CD4-positive, alpha-beta memory T cell (primary cell): ENCODE data around the gene MAN2A2. TPM values are rescaled to one million over a fixed set of nuclear protein-coding genes. Genes with fewer than 3 reads are reported as not detected.
A peak's percentile ranks its signal among the peaks of the same experiment; 100 is the strongest.

Experiments
- CTCF ChIA-PET: fragments of 350-600 bp; sonication (Branson Sonifier 250); formaldehyde crosslinking; loops from one replicate; lab custom pipeline; 2021; ENCODE audit warnings: inconsistent platforms; ENCODE audit not compliant: partially characterized antibody; lab: Charles Lee
- POLR2A ChIA-PET: fragments of 350-600 bp; sonication (Branson Sonifier 250); formaldehyde crosslinking; loops from one replicate; lab custom pipeline; 2021; ENCODE audit not compliant: partially characterized antibody; lab: Charles Lee
- DNase-seq, 5 donors: peaks; one replicate each; pipeline versions ENCODE4 v3.0.0 to v3.0.0-alpha.2; 2020 to 2022; ENCODE audit warnings: mixed read lengths in 1 of 5
- H3K27ac ChIP-seq: one replicate; pipeline ENCODE4 v1.7.0; 2013; ENCODE audit warnings: low read depth, low read length
- H3K27me3 ChIP-seq: 2 replicates; pipeline ENCODE4 v1.7.0; 2013; ENCODE audit warnings: mild to moderate bottlenecking, low read length, moderate library complexity; ENCODE audit not compliant: insufficient read depth
- H3K36me3 ChIP-seq: 2 replicates; pipeline ENCODE4 v1.7.0; 2013; ENCODE audit warnings: mild to moderate bottlenecking, low read length, moderate library complexity; ENCODE audit not compliant: insufficient read depth
- H3K4me1 ChIP-seq: 2 replicates; pipeline ENCODE4 v1.7.0; 2013; ENCODE audit warnings: mild to moderate bottlenecking, low read length, moderate library complexity; ENCODE audit not compliant: insufficient read depth
- H3K4me3 ChIP-seq, 2 donors: one replicate each; pipeline ENCODE4 v1.7.0; 2013; ENCODE audit warnings: low read length in 2 of 2, mild to moderate bottlenecking in 1 of 2
- H3K9me3 ChIP-seq, 2 donors: one replicate each; pipeline ENCODE4 v1.7.0; 2013; ENCODE audit warnings: low read length in 2 of 2, control low read depth in 1 of 2; ENCODE audit not compliant: control insufficient read depth in 1 of 2
- H3K27ac Mint-ChIP-seq, 7 donors: one replicate each; pipeline ENCODE4 v1.8.0; 2020 to 2021; ENCODE audit warnings: mixed read lengths in 7 of 7, mild to moderate bottlenecking in 6 of 7, inconsistent platforms in 3 of 7, moderate library complexity in 3 of 7
- H3K27me3 Mint-ChIP-seq, 2 donors: one replicate each; pipeline ENCODE4 v1.8.0; 2020 to 2021; ENCODE audit warnings: mixed read lengths in 2 of 2
- H3K36me3 Mint-ChIP-seq, 2 donors: one replicate each; pipeline ENCODE4 v1.8.0; 2020 to 2021; ENCODE audit warnings: mixed read lengths in 2 of 2, inconsistent platforms in 1 of 2, mild to moderate bottlenecking in 1 of 2
- H3K4me1 Mint-ChIP-seq, 4 donors: one replicate each; pipeline ENCODE4 v1.8.0; 2020 to 2021; ENCODE audit warnings: mixed read lengths in 4 of 4, mild to moderate bottlenecking in 1 of 4
- H3K4me3 Mint-ChIP-seq, 8 donors: one replicate each; pipeline ENCODE4 v1.8.0; 2020 to 2021; ENCODE audit warnings: mixed read lengths in 8 of 8, mild to moderate bottlenecking in 7 of 8, moderate library complexity in 6 of 8, inconsistent platforms in 3 of 8
- H3K9me3 Mint-ChIP-seq, 8 donors: one replicate each; pipeline ENCODE4 v1.8.0; 2020 to 2021; ENCODE audit warnings: mixed read lengths in 8 of 8, mild to moderate bottlenecking in 5 of 8, inconsistent platforms in 3 of 8, moderate library complexity in 1 of 8
- intact Hi-C: fragments of 100-400 bp; cut with micrococcal nuclease; formaldehyde crosslinking; loops from one replicate; pipeline ENCODE4 v1.15.1; 2023
- polyA plus RNA-seq, 2 donors: library from polyadenylated mRNA; unstranded; fragments of 300-500 nt; fragmentation: Illumina TruSeq; gene quantifications; one replicate each; pipeline ENCODE4 v1.2.3, GENCODE V29; 2021
- total RNA-seq, 2 experiments: library from RNA; stranded (reverse); gene quantifications; one replicate each; pipeline ENCODE4 v1.2.3, GENCODE V29; 2021

Gene MAN2A2
- total and polyA plus RNA-seq, 4 experiments from 2014 or later = 1.3 to 126 (median 67.4) TPM

DNA sequence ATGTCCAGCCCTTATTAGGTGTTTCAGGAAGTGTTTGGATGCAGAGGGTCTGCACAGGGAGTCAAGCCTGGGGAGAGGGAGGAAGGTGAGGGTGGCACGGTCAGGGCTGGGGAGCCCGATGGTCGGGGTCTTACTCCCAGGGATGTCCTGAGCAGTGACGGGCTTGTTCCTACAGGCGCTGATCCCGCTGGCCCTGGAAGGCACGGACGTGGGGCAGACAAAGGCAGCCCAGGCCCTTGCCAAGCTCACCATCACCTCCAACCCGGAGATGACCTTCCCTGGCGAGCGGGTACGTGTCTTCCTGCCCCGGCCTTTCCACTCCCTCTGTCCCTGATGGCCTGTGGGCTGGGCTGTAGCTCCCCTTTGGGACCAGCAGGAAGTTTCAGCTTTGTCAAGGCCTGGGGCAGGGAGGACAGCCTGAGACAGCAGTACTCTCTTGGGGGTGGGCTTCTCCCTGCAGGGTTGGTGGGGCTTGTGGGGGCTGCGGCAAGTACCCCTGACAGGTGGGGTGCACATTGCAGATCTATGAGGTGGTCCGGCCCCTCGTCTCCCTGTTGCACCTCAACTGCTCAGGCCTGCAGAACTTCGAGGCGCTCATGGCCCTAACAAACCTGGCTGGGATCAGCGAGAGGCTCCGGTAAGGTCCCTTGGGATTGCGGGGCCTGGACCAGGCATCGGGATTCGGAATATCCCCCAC lies 47.0 kb downstream of the MAN2A2 start:
- H3K9me3 ChIP-seq = no peaks in the 10 kb centered on the region
- H3K27me3 Mint-ChIP-seq = no peaks in the 10 kb centered on the region
- H3K27me3 ChIP-seq = no peaks in the 10 kb centered on the region
- H3K4me1 Mint-ChIP-seq = peaks cover 3 to 16% (median 6%) of the 10 kb centered on the region in 4 donors
- H3K36me3 ChIP-seq = peaks cover 49% of the 10 kb centered on the region
- peaks cover 0 to 3% (median 0%) of the 10 kb centered on the region in 8 donors for H3K9me3 Mint-ChIP-seq
- intact Hi-C loops = no loop called here
- POLR2A ChIA-PET = interaction anchor here (0.9 to 7.8 kb wide), 3 partner anchors 8 to 17 kb away, joined by 3 to 130 read pairs (median 6); partner anchors contain the start of genes HDDC3 and UNC45A
- CTCF ChIA-PET = interaction anchor here (0.7 to 9.4 kb wide), 3 partner anchors 18 to 100 kb away, joined by 3 to 112 read pairs (median 5); partner anchors contain the start of genes HDDC3 and UNC45A
- peaks cover 17 to 65% of the 10 kb centered on the region in 2 donors for H3K36me3 Mint-ChIP-seq
- H3K27ac ChIP-seq = no peak overlapping the region
- H3K4me3 Mint-ChIP-seq = no peak overlapping the region
- DNase-seq = no peak
- peaks cover under 1% of the 10 kb centered on the region for H3K4me1 ChIP-seq
- no peak overlapping the region for H3K27ac Mint-ChIP-seq
- H3K4me3 ChIP-seq = no peak overlapping the region

DNA sequence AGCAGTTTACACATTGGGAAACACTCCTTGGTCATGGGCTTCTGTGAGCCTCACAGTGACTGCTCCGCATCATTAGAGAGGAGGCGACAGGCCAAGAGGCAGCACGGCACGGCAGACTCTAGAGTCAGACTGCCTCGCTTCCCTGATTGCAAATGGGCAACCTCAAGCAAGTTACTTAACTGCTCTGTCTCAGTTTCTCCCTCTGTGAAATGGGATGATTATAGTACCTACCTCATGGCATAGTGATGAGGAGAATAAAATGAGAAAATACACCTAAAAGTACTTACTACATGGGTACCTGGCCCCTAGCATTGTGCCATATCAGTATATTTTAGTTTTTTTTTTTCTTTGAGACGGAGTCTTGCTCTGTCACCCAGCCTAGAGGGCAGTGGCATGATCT lies 47.6 kb downstream of the MAN2A2 start:
- peaks cover 48% of the 10 kb centered on the region for H3K36me3 ChIP-seq
- H3K4me3 ChIP-seq = no peak overlapping the region
- Mint-ChIP-seq H3K9me3 (peaks cover 0 to 3% (median 0%) of the 10 kb centered on the region in 8 donors), H3K36me3 (peaks cover 17 to 63% of the 10 kb centered on the region in 2 donors), H3K27me3 (no peaks in the 10 kb centered on the region), H3K27ac (no peak overlapping the region), H3K4me1 (peaks cover 3 to 18% (median 8%) of the 10 kb centered on the region in 4 donors), H3K4me3 (no peak overlapping the region)
- POLR2A ChIA-PET = interaction anchor here (7.8 kb wide), 1 partner anchor 17 kb away, joined by 130 read pairs; the partner anchor contains the start of genes HDDC3 and UNC45A
- peaks cover 6% of the 10 kb centered on the region for H3K4me1 ChIP-seq
- intact Hi-C loops = no loop called here
- CTCF ChIA-PET = interaction anchor here (0.7 to 9.4 kb wide), 2 partner anchors 18 to 46 kb away, joined by 3 to 112 read pairs; partner anchors contain the start of genes HDDC3 and UNC45A
- no peaks in the 10 kb centered on the region for H3K27me3 ChIP-seq
- H3K9me3 ChIP-seq = no peaks in the 10 kb centered on the region
- DNase-seq = no peak
- no peak overlapping the region for H3K27ac ChIP-seq

- H3K36me3 Mint-ChIP-seq = peaks cover 17 to 49% of the 10 kb centered on the region in 2 donors
- no peak for DNase-seq
- H3K27me3 ChIP-seq = no peaks in the 10 kb centered on the region
- no peaks in the 10 kb centered on the region for H3K27me3 Mint-ChIP-seq
- POLR2A ChIA-PET = interaction anchor here (0.7 to 7.8 kb wide), 4 partner anchors 13 to 51 kb away, joined by 3 to 130 read pairs (median 10); partner anchors contain the start of genes HDDC3, MAN2A2, PRC1 and UNC45A
- H3K27ac Mint-ChIP-seq = peak overlapping the region in 2 of 7 donors; percentile 35 to 82
- peaks cover 6 to 26% (median 18%) of the 10 kb centered on the region in 4 donors for H3K4me1 Mint-ChIP-seq
- H3K4me3 ChIP-seq = no peak overlapping the region
- H3K36me3 ChIP-seq = peaks cover 31% of the 10 kb centered on the region
- H3K4me3 Mint-ChIP-seq = peak overlapping the region in 4 of 8 donors; percentile 4 to 33 (median 30)
- no peaks in the 10 kb centered on the region for H3K9me3 ChIP-seq
- intact Hi-C loops = no loop called here
- CTCF ChIA-PET = interaction anchor here (5.4 to 11.2 kb wide), 2 partner anchors 10 to 21 kb away, joined by 28 to 155 read pairs; partner anchors contain the start of genes HDDC3 and UNC45A
- H3K9me3 Mint-ChIP-seq = peaks cover 0 to 4% (median 0%) of the 10 kb centered on the region in 8 donors
- H3K4me1 ChIP-seq = peaks cover 15% of the 10 kb centered on the region
- H3K27ac ChIP-seq = no peak overlapping the region
Observed at GRCh38 chr15:90952901-90953677, 50.0 kb downstream of the MAN2A2 start.

DNA sequence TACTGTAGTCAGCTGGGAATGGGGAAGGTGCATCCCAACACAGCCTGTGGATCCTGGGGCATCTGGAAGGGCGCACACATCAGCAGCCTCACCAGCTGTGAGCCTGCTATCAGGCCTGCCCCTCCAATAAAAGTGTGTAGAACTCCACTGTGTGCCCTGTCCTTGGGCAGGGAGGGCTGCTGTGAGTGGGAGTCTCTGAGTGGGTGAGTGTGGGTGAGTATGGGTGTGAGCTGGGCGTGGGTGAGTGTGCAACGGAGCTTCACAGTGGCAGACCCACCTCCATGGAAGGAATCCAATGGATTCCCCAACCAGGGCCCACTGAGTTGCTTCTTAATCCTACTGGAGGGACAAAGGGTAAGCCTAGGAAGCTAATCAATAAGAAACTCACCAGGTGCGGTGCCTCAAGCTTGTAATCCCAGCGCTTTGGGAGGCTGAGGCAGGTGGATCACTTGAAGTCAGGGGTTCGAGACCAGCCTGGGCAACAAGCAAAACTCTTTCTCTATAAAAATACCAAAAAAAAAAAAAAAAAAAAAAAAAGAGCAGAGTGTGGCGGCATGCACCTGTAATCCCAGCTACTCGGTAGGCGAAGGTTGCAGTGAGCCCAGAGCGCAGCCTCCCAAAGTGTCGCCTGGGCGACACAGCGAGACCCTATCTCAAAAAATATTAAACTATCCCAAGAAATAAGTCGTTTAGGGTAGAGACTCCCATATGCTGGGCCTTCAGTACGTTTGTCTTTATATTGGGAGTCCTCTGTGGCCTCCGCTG lies 51.0 kb downstream of the MAN2A2 start:
- intact Hi-C loops = loop anchor here (1.0 to 2.0 kb wide), 2 partner anchors 40 to 69 kb away; partner anchors contain the start of genes PRC1 and VPS33B

GRCh38 chr15:90954712-90955623 lies 51.9 kb downstream of the MAN2A2 start, which contains the start of gene RCCD1:
RCCD1 (plus strand) TSS chr15:90954884; CDS start chr15:90956735, 1,851 bp downstream.
- Histone ChIP-seq H3K27ac (peak within 1 kb of the TSS; percentile 94), H3K4me1 (peaks cover 15% of the 10 kb centered on the region), H3K4me3 (peak within 1 kb of the TSS; percentile 90 to 98), H3K36me3 (peaks cover 25% of the 10 kb centered on the region), H3K9me3 (no peaks in the 10 kb centered on the region), H3K27me3 (no peaks in the 10 kb centered on the region)
- Mint-ChIP-seq H3K36me3 (peaks cover 17 to 42% of the 10 kb centered on the region in 2 donors), H3K4me1 (peaks cover 6 to 26% (median 18%) of the 10 kb centered on the region in 4 donors), H3K27me3 (no peaks in the 10 kb centered on the region), H3K4me3 (peak within 1 kb of the TSS; percentile 85 to 92 (median 88)), H3K9me3 (peaks cover 0 to 4% (median 0%) of the 10 kb centered on the region in 8 donors), H3K27ac (peak within 1 kb of the TSS; percentile 82 to 98 (median 95))
- peak; percentile 84 to 91 (median 85) for DNase-seq
- intact Hi-C loops = loop anchor here (1.0 to 2.0 kb wide), 4 partner anchors 20 to 68 kb away; partner anchors contain the start of genes PRC1, UNC45A and VPS33B
- CTCF ChIA-PET = interaction anchor here (0.7 to 11.2 kb wide), 17 partner anchors 9 to 866 kb away, joined by 3 to 155 read pairs (median 5); partner anchors contain the start of genes HDDC3, MAN2A2 and UNC45A
- POLR2A ChIA-PET = interaction anchor here (0.7 to 7.8 kb wide), 10 partner anchors 12 to 425 kb away, joined by 3 to 130 read pairs (median 6); partner anchors contain the start of genes BLM, HDDC3, MAN2A2 and UNC45A

More for the DNA sequence above, 51.0 kb downstream of the MAN2A2 start:
- CTCF ChIA-PET = interaction anchor here (0.7 to 11.2 kb wide), 10 partner anchors 11 to 865 kb away, joined by 3 to 155 read pairs (median 4); partner anchors contain the start of genes HDDC3, MAN2A2 and UNC45A
- peak overlapping the region; percentile 82 to 98 (median 95) for H3K27ac Mint-ChIP-seq
- H3K9me3 ChIP-seq = no peaks in the 10 kb centered on the region
- H3K27me3 Mint-ChIP-seq = no peaks in the 10 kb centered on the region
- peaks cover 6 to 26% (median 18%) of the 10 kb centered on the region in 4 donors for H3K4me1 Mint-ChIP-seq
- H3K4me1 ChIP-seq = peaks cover 15% of the 10 kb centered on the region
- H3K27ac ChIP-seq = peak overlapping the region; percentile 94
- peaks cover 16 to 42% of the 10 kb centered on the region in 2 donors for H3K36me3 Mint-ChIP-seq
- peak overlapping the region; percentile 85 to 92 (median 88) for H3K4me3 Mint-ChIP-seq
- peak overlapping the region; percentile 90 to 98 for H3K4me3 ChIP-seq
- H3K27me3 ChIP-seq = no peaks in the 10 kb centered on the region
- H3K36me3 ChIP-seq = peaks cover 26% of the 10 kb centered on the region
- peaks cover 0 to 4% (median 0%) of the 10 kb centered on the region in 8 donors for H3K9me3 Mint-ChIP-seq
- DNase-seq = no peak
- POLR2A ChIA-PET = interaction anchor here (0.7 to 7.8 kb wide), 11 partner anchors 11 to 424 kb away, joined by 3 to 130 read pairs (median 4); partner anchors contain the start of genes BLM, HDDC3, MAN2A2 and PRC1
